HG02763 (cell line): ENCODE measurements around the gene THBS3.
A peak's percentile ranks its signal among the peaks of the same experiment; 100 is the strongest.
"Not testable (repeated sequence)": the region's sequence is repeated elsewhere in the genome, so short reads cannot be mapped to it uniquely, and the experiment has no call there.

ENCODE experiments used
- ATAC-seq: cut with Tn5 transposase; IDR thresholded peaks from one replicate; pipeline ENCODE4 v1.9.1; 2021; ENCODE audit warnings: mild to moderate bottlenecking, moderate library complexity; ENCODE audit not compliant: unreplicated experiment

THBS3 gene

DNA sequence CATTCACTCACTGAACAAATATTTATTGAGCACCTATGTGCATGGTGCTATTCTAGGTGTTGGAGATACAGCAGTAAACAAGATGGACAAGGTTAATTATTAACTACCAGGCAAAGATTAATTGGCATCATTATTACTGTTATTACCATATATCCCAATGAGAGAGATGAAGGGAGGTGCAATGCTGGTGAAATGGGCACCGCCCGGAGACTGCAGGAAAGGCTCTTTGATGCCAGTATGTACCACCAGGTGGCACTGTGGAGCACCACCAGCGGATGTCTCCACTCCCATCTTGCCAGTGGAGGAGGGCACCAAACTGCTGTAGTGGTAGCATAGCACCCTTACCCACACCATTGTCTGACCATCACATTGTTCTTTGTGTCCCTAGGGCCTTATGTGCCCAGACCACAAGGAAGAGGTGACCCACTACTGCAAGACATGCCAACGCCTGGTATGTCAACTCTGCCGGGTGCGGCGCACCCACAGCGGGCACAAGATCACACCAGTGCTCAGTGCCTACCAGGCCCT is 31.1 kb downstream of the THBS3 start:
- ATAC-seq = no peak

DNA sequence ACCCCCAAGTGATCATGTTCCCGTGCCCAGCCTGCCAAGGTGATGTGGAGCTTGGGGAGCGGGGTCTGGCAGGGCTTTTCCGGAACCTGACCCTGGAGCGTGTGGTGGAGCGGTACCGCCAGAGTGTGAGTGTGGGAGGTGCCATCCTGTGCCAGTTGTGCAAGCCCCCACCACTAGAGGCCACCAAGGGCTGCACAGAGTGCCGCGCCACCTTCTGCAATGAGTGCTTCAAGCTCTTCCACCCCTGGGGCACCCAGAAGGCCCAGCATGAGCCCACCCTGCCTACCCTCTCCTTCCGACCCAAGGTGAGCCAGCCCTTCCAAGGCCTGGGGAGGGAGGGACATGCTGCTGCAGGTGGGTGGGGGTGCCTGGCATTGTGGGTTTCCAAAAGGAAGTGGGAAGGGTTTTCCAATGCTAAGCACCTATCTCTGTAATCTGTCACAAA is 31.7 kb downstream of the THBS3 start:
- ATAC-seq = no peak

DNA sequence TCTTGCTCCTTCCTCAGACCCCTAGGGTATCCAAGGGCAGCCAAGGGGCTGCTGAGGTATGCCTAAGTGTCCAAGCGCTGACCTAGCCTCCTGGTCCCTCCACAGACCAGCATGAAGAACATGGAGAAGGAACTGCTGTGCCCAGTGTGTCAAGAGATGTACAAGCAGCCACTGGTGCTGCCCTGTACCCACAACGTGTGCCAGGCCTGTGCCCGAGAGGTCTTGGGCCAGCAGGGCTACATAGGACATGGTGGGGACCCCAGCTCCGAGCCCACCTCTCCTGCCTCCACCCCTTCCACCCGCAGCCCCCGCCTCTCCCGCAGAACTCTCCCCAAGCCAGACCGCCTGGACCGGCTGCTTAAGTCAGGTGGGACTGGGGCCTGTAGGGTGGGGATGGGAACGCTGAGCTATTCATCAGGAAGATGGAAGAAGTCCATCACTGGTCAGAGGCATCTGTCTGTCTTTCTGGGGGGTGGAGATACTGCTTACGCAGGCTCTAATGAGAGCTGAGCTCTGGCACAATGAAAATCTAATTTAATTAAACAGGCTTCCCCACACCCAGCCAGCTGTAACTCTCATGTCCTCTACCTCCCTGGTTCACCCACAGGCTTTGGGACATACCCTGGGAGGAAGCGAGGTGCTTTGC is 32.3 kb downstream of the THBS3 start:
- ATAC-seq = no peak

DNA sequence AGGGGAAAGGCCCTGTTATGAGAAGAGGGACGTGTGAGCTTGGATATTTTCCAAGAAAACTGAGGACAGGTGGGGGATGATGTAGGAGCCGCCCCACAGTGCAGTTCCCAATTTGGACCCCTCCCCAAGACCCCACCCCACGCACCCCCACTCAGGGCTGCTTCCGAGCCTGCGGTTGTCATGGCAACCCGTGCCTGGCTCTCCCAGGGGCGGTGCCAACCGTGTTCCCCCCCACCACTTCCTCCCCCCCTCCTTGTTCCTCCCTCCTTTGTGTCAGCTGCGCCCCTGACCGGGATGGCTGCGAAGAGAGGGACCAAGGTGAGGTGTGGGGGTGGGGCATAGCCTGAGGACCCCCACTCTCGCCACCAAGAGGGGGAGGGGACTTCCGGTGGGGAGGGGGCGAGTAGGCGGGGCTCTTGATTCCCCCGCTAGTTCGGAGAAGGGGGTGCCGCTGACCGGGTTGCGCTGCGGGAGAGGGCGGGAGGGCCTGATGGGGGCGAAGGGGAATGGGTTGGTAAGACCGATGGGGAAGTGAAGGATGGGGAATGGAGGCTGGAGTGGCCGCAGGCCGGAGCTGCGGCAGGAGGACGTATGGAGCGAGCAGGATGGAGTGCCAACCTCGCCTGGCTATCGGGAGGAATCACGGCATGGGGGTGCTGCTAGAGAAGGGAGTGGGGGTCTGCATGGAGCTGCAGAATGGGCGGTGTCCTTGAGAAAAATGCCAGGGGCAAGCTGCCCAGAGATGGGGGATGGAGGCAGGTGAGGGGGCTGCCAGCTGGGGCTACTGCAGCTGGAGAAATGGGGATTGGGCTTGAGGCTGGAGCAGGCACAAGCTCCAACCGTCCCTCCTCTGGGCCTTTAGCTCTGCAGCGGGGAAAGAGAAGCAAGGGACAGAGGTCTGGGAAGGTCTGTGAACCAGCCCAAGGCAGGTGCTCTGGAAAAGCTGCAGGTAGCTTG is 33.1 kb downstream of the THBS3 start:
- ATAC-seq = no peak

DNA sequence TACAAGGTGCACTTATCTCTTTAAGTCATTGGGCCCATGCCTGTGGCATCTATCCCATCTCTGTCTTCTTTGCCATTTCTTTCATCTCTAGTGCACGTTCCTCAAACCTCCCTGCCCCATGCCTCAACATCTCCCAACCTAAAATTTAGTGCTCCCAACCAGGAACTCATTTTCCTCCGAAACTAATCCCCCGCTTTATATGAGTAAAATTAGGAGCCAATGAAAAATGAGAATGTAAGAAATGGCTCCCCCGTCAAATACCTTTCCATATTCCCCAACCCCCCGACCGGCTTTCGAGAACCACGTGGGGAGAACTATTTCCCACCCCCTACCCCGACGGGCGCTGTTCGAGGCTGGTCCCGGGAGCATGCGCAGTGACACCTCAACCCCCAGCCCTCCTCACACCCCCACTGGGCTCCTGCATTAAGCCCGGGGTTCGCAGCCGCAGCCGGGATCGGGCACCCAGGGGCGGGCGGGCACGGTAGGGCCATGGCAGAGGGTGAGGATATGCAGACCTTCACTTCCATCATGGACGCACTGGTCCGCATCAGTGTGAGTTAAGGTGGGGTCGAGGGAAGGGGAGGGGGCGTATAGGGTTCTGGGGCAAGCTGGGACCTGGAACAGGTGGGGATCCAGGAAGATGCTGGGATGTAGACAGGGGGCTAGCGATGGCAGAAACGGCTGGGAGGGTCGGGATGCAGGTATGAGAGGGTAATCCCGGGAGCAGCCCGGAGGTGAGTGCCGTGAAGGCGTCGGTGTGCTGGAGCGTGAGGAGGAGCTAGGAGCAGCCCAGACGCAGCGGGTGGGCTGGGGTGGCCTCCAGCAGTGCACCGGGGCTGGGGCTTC is 34.0 kb downstream of the THBS3 start, which contains the start of gene TRIM46:
TRIM46 (plus strand) TSS at position 372 of the 846 bp plus-strand sequence; CDS start at position 490, 118 bp downstream.
- ATAC-seq = no peak

DNA sequence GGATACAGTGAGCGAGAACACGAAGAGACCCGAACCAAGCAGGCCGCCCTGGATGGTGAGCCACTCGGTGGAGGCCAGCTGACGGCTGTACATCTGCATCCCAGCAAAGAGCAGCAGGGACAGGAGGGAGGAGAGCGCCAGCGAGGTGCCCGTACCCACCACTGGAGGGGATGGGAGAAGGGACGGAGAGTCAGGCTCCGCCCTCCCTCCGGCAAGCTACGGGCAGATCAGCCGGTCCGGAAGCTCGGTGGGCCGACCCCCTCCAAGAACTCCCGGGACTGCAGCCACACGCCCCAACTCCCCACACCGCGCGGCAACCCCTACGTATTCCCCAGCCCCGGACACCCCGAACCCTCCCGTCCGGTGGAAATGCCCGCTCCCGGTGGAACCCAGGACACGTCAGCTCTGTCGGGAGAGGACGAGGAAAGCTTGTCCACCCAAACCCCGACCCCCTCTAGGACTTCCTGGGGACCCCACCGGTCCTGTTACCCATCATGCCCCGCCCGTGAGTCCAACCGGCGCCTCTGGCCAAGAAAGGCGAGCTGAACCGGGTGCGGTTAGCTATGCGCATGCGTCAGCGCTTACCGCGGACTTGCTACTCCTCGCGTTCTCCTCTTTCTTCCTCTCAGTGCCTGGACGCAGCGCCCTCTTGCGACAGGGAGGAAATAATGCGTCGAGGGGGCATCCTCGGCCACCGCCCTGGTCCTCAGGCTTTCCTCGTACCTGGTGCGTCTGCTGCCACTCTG is 34.8 kb downstream of the THBS3 start, which contains the start of gene KRTCAP2:
KRTCAP2 (minus strand) TSS at position 573 of the 746 bp plus-strand sequence; CDS start at position 493, 80 bp downstream.
- ATAC-seq = peak; percentile 86

DNA sequence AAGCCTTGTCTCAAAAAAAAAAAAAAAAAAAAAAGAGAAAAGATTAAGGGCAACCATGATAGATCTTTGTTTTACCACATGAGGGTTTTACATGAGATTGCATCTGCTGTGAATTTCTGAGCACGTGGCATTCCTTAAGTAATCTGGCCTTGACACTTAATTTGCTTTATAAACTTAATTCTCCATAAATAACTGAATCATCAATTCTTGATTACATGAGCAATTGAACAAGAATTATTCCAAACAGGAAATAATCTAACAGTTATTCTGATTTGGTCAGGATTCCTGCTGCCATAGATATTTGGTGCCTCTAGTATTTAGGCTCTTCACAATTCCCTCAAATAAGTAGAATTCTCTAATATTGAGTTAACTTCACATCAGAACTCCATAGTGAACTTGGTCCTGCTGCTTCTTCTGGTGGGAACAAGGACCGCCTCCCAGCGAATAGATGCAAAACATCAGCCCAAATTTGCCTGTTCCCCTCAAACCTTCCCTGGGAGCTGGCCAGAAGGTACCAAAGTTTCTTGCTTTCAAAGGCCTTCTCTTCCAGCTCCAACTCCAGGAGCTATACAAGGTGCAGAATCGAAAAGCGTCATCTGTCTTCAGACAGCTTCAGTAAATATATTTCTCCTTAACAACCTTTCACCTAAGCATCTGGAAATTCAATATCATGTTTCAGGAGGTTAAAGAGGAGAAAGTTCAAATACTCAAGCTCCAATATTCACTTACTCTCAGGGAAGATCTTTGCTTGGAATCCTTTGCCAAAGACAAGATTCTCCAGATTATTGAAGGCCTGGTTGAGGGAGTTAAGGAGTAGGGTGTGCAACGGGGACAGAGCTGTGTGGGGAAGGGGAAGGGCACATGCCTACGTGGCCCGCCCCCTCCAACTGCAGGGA is 35.6 kb downstream of the THBS3 start:
- ATAC-seq = peak; percentile 5

DNA sequence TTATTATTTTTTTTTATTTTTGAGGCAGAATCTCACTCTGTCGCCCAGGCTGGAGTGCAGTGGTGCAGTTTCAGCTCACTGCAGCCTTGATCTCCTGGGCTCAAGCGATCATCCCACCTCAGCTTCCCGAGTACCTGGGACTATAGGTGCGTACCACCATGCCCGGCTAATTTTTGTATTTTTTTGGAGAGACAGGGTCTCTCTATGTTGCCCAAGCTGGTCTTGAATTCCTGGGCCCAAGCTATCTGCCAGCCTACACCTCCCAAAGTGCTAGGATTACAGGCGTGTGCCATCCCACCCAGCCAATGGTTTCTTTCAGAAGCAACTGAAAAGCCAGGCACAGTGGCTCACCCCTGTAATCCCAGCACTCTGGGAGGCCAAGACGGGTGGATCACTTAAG is 36.9 kb downstream of the THBS3 start:
- ATAC-seq = no peak

DNA sequence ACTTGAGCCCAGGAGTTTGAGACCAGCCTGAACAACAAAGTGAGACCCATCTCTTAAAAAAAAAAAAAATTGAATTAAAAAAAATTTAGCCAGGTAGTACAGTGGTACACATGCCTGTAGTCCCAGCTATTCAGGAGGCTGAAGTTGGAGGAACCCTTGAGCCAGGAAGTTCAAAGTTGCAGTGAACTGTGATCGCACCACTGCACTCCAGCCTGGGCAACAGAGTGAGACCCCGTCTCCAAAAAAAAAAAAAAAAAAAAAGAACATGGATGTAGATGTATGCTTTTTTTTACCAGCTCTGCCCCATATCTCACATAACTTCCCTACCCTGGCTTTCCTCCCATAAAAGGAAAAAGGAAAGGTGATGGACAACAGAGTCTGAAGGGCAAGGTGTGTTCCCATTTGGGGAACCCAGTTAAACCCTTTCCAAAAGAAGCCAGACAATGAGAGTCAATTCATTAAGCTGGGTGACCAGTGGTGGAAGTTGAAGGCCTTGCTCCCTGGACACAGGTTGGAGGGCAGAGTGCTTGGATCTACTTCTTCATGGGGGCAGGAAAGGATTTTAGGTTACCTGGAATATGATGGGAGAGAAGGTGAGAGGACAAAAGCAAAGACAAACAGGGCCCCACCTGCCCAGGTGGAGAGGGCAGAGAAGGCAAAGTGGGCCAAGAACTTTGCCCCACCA is 37.5 kb downstream of the THBS3 start:
- ATAC-seq = no peak

DNA sequence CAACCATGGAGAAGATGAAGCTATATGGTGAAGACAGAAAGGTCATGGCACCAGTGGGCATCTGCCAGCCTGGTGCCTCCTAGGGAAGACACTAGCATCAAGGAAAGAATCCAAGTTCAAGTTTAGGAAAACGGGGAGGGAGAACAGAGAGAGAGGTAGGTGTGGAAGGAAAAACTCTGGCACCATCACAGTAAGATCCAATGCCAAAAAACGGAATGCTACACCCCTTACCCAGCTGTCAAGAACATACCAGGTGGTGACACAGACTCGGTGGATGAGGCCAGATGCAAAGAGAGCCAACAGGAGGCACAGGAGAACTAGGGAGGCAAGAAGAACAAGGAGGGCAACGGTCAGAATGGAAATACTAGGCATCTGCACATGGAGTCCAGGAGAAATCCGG is 38.2 kb downstream of the THBS3 start:
- ATAC-seq = no peak

DNA sequence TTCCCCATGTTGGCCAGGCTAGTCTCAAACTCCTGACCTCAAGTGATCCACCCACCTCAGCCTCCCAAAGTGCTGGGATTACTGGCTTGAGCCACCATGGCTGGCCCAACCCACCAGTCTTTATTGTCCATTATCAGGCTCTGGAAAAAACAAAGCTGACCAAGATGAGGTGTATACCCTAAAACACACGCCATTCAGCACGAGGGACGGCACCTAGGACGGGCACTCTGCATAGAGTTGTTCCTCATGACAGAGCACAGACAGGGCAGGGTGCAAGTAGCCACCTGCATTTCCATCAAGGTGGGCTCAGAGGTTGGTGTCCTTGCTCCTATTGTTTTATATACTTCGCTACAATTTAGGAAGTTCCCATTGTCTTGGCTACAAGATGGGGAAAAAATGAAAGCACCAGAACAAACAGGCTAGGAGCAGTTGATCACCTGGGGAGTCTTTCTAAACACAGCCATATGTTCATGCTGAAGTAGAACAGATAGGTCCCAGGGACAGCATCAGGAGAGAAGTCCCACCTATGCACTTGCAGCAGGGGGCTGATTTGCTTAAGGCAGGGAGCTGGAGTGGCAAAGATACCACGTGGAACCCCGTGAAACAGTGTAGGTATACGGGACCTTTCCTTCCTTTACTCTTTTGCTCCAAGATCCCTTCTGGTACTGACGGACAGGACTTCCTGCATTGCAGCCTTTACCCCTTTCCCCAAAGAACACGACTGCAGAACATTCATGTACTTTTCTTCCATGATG is 39.1 kb downstream of the THBS3 start:
- ATAC-seq = no peak

DNA sequence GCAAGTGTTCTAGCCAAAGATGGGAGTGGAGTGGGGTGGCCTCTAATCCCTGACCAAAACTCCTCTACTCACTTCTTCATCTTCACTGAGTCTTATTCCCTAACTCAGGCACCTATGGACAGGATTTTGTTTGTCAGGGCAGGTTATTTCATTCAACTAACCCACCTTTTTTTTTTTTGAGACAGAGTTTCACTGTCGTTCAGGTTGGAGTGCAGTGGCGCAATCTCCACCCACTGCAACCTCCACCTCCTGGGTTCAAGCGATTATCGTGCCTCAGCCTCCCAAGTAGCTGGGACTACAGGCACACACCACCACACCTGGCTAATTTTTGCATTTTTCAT is 39.6 kb downstream of the THBS3 start:
- ATAC-seq = not testable (repeated sequence)

DNA sequence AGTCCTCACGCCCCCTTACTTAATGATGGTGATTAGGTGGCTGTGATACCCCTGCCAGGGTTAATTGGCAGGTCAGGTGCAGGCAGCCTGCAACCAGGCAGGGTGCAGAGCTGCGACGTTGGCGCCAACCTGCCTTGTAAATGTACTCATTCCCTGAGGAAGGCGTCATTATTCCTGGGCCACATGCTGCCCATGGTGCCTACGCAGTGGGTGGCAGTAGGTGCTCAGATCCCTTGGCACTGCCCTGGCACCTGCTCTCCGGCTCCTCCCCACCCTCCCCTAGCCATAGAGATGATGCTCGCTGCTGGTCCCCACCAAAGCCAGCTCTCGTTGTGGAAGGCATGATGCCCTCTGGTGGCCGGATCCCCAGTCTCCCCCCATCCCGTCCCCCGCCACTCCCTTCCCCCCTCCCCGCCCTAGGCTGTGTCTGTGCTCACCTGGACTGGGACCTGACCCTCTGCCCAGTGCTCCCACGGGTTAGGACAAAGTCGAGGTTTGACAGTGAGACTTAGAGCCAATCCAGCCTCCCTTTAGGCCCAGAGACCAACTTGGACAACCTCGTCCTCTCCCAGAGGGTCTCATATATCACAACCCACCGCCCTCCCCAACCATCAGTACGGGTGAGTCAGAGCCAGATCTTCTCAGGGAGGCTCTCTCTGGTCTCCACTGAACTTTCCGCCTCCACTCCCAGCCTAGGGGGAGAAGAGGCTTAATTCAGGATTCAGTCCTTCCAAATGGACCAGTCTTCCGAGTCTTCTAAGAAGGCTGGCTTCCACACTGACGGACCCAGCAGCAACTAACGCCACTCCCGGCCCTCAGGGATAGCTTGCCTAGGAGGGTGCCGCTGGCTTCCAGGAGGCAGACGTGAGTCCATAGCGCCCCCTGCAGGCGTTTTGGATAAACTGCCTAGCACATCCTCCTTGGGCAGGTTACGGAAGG is 40.3 kb downstream of the THBS3 start:
- ATAC-seq = no peak

DNA sequence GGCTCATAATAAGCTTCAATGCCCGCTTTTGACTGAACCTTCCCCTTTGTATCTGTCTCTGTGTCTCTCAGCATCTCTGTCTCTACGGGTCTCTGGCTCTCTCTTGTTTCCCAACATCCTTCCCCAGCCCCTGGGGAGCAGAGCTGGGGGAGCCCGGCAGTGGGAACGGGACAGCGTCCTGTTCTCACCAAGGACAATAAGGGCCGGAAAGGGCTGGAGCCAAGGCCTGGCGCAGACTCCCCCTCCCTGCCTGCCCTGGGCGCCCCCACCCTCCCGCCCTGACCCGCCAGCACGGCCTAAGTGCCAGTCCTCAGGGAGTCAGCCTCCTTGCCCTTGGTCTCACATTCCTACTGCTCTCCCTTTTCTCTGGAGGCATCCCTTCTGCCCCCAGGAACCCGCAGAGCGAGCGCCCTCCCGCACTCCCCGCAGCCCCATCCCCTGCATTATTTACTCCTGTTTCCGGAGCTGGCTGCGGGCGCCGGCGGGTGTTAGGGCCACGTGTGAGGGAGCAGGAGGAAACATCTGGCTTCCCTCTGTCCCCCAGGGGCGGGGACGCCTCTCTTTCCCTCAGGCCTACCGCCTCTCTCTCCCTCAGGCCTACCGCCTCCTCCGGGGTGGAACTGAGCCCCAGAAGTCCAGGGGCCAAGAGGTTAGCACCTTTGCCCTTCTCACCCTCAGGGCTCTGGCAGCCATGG is 41.1 kb downstream of the THBS3 start:
- ATAC-seq = no peak

DNA sequence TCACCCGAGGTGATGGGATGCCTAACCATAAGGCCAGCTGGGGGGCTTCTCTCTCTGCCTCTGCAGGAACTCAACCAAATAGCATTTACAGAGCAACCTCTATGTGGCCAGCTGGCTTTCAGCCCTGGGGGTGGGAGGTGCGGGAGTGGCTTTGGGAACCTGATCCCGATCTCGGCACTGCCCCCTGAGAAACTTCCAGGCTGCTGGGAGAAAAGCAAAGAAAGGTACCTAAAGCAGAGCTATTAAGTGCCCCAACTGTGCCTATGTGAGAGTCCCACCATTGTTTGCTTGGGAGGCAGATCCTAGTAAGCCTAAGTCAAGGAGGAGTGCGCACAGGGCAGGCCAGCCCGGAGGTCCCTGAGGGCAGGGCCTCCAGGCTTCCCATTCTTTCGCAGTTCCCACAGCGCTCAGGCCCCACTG is 41.6 kb downstream of the THBS3 start:
- no peak for ATAC-seq

DNA sequence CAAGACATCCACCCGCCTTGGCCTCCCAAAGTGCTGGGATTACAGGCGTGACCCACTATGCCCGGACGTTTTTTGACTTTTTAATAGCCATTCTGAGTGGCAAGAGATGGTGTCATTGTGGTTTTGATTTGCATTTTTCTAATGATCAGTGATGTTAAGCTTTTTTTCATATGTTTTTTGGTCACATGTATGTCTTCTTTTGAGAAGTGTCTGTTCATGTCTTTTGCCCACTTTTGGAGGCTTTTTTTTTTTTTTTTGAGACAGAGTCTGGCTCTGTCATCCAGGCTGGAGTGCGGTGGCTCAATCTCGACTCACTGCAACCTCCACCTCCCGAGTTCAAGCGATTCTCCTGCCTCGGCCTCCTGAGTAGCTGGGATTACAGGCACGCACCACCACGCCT is 43.1 kb downstream of the THBS3 start:
- ATAC-seq = not testable (repeated sequence)
